Sigmoid colon (tissue), 7 donors: ENCODE measurements around the gene ATP9A. TPM values are rescaled to one million over a fixed set of nuclear protein-coding genes. Genes with fewer than 3 reads are reported as not detected.
"Not testable (repeated sequence)": the region's sequence is repeated elsewhere in the genome, so short reads cannot be mapped to it uniquely, and the experiment has no call there.

Experiments
- DNase-seq: peaks from one replicate; pipeline ENCODE4 v3.0.0-alpha.2; 2019
- H3K27ac ChIP-seq, 4 donors: fragments of 200-600 bp; sonication (generic); one replicate each; pipeline ENCODE4 v1.5.1; 2016 to 2019; ENCODE audit warnings: mild to moderate bottlenecking in 1 of 4
- H3K27me3 ChIP-seq, 3 donors: fragments of 200-600 bp; sonication (generic); one replicate each; pipeline ENCODE4 v1.5.1; 2019; ENCODE audit warnings: mild to moderate bottlenecking in 1 of 3
- H3K36me3 ChIP-seq, 4 donors: fragments of 200-600 bp; sonication (generic); one replicate each; pipeline ENCODE4 v1.5.1; 2016 to 2019
- H3K4me1 ChIP-seq, 4 donors: fragments of 200-600 bp; sonication (generic); one replicate each; pipeline ENCODE4 v1.5.1; 2017 to 2019
- H3K4me3 ChIP-seq, 4 donors: fragments of 200-600 bp; sonication (generic); one replicate each; pipeline ENCODE4 v1.5.1; 2017 to 2019; ENCODE audit warnings: mild to moderate bottlenecking in 2 of 4, moderate library complexity in 1 of 4
- H3K9me3 ChIP-seq, 4 donors: fragments of 200-600 bp in 3 of 4; sonication (generic) in 3 of 4; one replicate each; pipeline versions ENCODE4 v1.5.1 to v1.6.1; 2013 to 2019
- CTCF ChIP-seq, 4 experiments: fragments of 450-650 bp in 3 of 4; fragments of 200-600 bp in 1 of 4; IDR thresholded peaks; one replicate each; pipeline ENCODE4 v1.5.1; 2016 to 2019; ENCODE audit warnings: antibody characterized with exemption in 4 of 4, mild to moderate bottlenecking in 3 of 4, moderate library complexity in 2 of 4
- EP300 ChIP-seq, 4 donors: sonication (generic); formaldehyde crosslinking; IDR thresholded peaks; one replicate each; pipeline ENCODE4 v1.6.1; 2017; ENCODE audit warnings: antibody characterized with exemption in 4 of 4
- POLR2A ChIP-seq, 2 donors: fragments of 450-650 bp; IDR thresholded peaks; one replicate each; pipeline ENCODE4 v1.6.1; 2016; ENCODE audit warnings: antibody characterized with exemption in 2 of 2, mild to moderate bottlenecking in 2 of 2, moderate library complexity in 2 of 2
- POLR2AphosphoS5 ChIP-seq, 4 donors: sonication (generic); formaldehyde crosslinking; IDR thresholded peaks; one replicate each; pipeline ENCODE4 v1.6.1; 2017; ENCODE audit warnings: antibody characterized with exemption in 4 of 4
- WGBS, 2 donors: extraction: QIAGEN DNeasy Blood & Tissue Kit; methylation state at CpG; one replicate each; pipeline ENCODE4 v1.1.7; 2013; 5-methylcytosine and 5-hydroxymethylcytosine counted together
- intact Hi-C: fragments of 100-400 bp; cut with DNase I; formaldehyde crosslinking; loops from one replicate; pipeline ENCODE4 v1.15.1; 2023
- polyA plus RNA-seq, 3 donors: library from polyadenylated mRNA; stranded (reverse); fragments of 200-250 nt; gene quantifications; one replicate each; pipeline ENCODE4 v1.2.3, GENCODE V29; 2013
- total RNA-seq, 4 donors: library from RNA; depleted of rRNA; stranded (reverse); fragments of >200 nt; gene quantifications; one replicate each; pipeline ENCODE4 v1.1.0, GENCODE V29; 2016
- donor health status: healthy with polysubstance abuse.
- donor health status: Bipolar disorder and iron deficiency.
- donor health status: healthy.

The ATP9A gene
- total and polyA plus RNA-seq, 7 donors = 4.2 to 34.8 (median 31.0) TPM

- H3K27me3 ChIP-seq = no peaks in the 10 kb centered on the region
- H3K9me3 ChIP-seq = no peaks in the 10 kb centered on the region
- WGBS, 2 donors = 97 to 99% methylated on average over 2 of the region's 2 CpGs
- no peak overlapping the region for H3K4me3 ChIP-seq
- peaks cover 0 to 22% (median 0%) of the 10 kb centered on the region in 4 donors for H3K36me3 ChIP-seq
- H3K27ac ChIP-seq = no peak overlapping the region
- no peaks in the 10 kb centered on the region for H3K4me1 ChIP-seq
- DNase-seq = no peak
- TF ChIP-seq POLR2AphosphoS5 (IDR thresholded peaks at IDR 0.05) = no peak
- intact Hi-C loops = loop anchor here (10.0 kb wide), 1 partner anchor 316 kb away; no protein-coding TSS in a partner anchor
Observed at GRCh38 chr20:51648571-51648947, 119.6 kb downstream of the ATP9A start.

GRCh38 chr20:51647674-51648570, 120.3 kb downstream of the ATP9A start:
- 85 to 89% methylated on average over 17 of the region's 17 CpGs for WGBS, 2 donors
- Histone ChIP-seq H3K9me3 (no peaks in the 10 kb centered on the region), H3K27me3 (no peaks in the 10 kb centered on the region), H3K4me3 (no peak overlapping the region), H3K4me1 (no peaks in the 10 kb centered on the region), H3K27ac (no peak overlapping the region), H3K36me3 (peaks cover 0 to 22% (median 0%) of the 10 kb centered on the region in 4 donors)
- no peak for DNase-seq
- TF ChIP-seq CTCF (IDR thresholded peaks at IDR 0.05) (no peak), EP300 (IDR thresholded peaks at IDR 0.05) (no peak), POLR2A (IDR thresholded peaks at IDR 0.05) (no peak), POLR2AphosphoS5 (IDR thresholded peaks at IDR 0.05) (no peak)
- intact Hi-C loops = loop anchor here (10.0 kb wide), 1 partner anchor 317 kb away; no protein-coding TSS in a partner anchor

GRCh38 chr20:51643810-51644209, 124.4 kb downstream of the ATP9A start:
- H3K27me3 ChIP-seq, H3K4me1 ChIP-seq, H3K36me3 ChIP-seq, H3K9me3 ChIP-seq, H3K4me3 ChIP-seq, DNase-seq: not testable (repeated sequence)
- intact Hi-C loops = loop anchor here (10.0 kb wide), 1 partner anchor 321 kb away; no protein-coding TSS in a partner anchor
- WGBS, 2 donors = 95 to 96% methylated on average over 8 of the region's 8 CpGs
- H3K27ac ChIP-seq = peak overlapping the region in 1 of 4 donors; percentile 19

- H3K36me3 ChIP-seq = peaks cover 0 to 7% (median 0%) of the 10 kb centered on the region in 4 donors
- H3K27me3 ChIP-seq = no peaks in the 10 kb centered on the region
- H3K27ac ChIP-seq = peak overlapping the region in 1 of 4 donors; percentile 19
- no peak for TF ChIP-seq EP300 (IDR thresholded peaks at IDR 0.05)
- TF ChIP-seq POLR2A (IDR thresholded peaks at IDR 0.05) = no peak
- TF ChIP-seq POLR2AphosphoS5 (IDR thresholded peaks at IDR 0.05) = no peak
- no peak for TF ChIP-seq CTCF (IDR thresholded peaks at IDR 0.05)
- intact Hi-C loops = loop anchor here (10.0 kb wide), 1 partner anchor 321 kb away; no protein-coding TSS in a partner anchor
- H3K4me3 ChIP-seq = no peak overlapping the region
- DNase-seq = no peak
- no peaks in the 10 kb centered on the region for H3K9me3 ChIP-seq
- 68 to 82% methylated on average over 2 of the region's 2 CpGs for WGBS, 2 donors
- H3K4me1 ChIP-seq = no peaks in the 10 kb centered on the region
Observed at GRCh38 chr20:51643390-51643789, 124.8 kb downstream of the ATP9A start.

GRCh38 chr20:51641866-51642265, 126.3 kb downstream of the ATP9A start:
- 93 to 94% methylated on average over 4 of the region's 4 CpGs for WGBS, 2 donors
- no peaks in the 10 kb centered on the region for H3K4me1 ChIP-seq
- H3K9me3 ChIP-seq = no peaks in the 10 kb centered on the region
- H3K27me3 ChIP-seq = no peaks in the 10 kb centered on the region
- DNase-seq = no peak
- TF ChIP-seq POLR2A (IDR thresholded peaks at IDR 0.05) (no peak), CTCF (IDR thresholded peaks at IDR 0.05) (no peak), EP300 (IDR thresholded peaks at IDR 0.05) (no peak), POLR2AphosphoS5 (IDR thresholded peaks at IDR 0.05) (no peak)
- no peak overlapping the region for H3K27ac ChIP-seq
- no peak overlapping the region for H3K4me3 ChIP-seq
- peaks cover 0 to 6% (median 0%) of the 10 kb centered on the region in 4 donors for H3K36me3 ChIP-seq
- intact Hi-C loops = loop anchor here (10.0 kb wide), 1 partner anchor 323 kb away; no protein-coding TSS in a partner anchor
